GOT3 (cell line): ENCODE results near the gene LHFPL4.
"Not testable (repeated sequence)": the region's sequence is repeated elsewhere in the genome, so short reads cannot be mapped to it uniquely, and the experiment has no call there.

ENCODE experiments used
- DNase-seq: peaks from one replicate; lab custom pipeline; 2025; ENCODE audit warnings: mixed read lengths; lab: John Stamatoyannopoulos, UW

The LHFPL4 gene

DNA sequence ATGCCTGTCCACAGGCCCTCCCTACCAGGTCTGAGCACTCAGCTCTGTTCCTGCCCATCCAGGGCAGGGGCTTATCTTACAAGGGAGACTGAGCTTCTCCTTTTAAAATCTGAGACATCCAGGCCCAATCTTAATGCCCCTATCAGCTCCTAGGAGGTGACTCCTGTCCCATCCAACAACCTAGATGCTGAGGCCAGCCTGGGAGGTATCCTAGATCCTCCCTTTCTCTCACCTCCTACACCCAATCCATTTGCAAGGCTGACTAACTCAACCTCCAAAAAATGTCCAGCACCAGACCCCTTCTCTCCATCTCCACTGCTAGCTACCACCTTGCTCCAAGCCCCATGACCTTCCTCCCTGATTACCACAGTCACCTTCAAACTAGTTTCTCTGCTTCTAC lies 17.4 kb downstream of the LHFPL4 start:
- no peak for DNase-seq

DNA sequence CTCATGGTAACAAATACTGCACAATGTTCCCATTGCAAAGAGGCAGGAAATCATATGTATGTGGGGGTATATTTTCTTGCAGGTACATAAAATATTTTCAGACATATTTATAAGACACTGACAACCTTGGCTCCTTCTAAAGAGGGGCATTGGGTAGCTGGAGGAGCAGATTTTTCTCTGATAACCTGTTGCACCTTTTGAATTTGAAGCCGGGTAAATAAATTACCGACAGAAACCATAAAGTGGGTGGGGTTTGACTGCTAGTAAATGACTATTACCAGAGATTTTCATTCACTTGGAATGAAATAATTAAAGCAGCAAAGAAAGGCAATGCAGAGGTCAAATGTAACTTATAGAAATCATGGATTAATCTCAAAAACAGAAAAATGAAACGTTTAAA lies 19.2 kb downstream of the LHFPL4 start:
- DNase-seq = no peak

DNA sequence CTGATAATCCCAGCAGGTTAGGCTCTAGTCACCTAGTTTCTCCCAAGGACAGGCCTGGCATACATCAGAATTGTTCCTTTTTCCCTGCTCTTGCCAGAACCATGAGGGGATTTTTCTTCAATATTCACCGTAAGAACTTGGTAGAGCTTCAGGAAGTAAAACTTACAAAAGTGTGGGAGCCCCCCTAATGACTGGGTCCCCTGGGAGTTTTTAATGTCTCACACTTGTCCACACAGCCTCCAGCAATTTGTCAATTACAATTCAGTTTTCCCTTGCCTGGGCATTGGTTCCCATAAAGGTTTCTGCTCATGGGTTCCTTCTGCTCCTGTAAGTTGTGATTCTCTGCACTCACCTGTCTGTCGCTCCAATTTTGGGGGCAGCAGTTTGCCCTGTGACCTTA lies 28.5 kb downstream of the LHFPL4 start:
- DNase-seq = no peak

DNA sequence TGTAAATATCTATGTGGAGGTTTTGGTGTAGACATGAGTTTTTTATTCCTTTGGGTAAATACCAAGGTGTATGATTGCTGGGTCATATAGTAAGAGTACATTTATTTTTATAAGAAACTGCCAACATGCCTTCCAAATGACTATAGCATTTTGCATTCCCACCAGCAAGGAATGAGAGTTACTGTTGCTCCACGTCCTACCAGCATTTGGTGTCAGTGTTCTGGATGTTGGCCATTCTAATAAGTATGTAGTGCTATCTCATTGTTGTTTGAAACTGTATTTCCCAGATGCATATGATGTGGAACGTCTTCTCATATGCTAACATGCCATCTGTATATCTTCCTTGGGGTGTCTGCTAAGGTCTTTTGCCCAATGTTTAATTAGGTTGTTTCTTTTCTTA lies 38.7 kb downstream of the LHFPL4 start:
- DNase-seq = no peak

DNA sequence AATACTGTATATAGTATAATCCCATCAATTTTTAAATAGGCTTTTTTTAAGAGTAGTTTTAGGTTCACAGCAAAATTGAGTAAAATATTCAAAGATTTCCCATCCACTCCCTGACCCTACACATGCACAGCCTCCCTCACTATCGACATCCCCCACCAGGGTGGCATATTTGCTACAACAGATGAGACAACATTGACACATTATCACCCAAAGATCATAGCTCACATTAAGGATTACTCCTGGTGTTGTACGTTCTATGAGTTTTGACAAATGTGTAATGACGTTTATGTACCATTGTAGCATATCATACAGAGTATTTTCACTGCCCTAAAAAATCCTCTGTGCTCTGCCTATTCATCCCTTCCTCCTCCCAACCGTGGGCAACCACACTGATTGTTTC lies 39.3 kb downstream of the LHFPL4 start:
- DNase-seq = no peak

DNA sequence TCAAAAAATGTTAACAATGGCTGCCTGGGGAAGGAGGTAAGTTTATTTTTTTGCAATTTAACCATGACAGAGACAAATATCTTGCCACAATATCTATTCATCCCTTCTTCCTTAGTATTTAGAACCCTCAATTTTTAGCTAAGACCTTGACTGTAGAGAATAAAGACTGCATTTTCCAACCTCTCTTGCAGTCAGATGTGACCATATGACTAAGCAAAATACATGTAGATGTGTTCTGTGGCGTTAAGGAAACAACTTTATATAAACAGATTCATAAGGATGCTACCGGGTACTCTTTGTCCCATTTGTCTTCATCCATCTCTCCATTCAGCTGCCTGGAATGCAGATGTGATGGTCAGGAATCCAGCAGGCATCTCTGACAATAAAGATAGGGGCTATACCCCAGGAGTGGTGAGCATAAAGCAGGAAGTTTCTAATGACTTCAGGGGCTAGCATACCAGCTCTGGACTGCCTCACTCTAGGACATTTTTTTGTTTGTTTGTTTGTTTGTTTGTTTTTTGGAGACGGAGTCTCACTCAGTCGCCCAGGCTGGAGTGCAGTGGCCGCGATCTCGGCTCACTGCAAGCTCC lies 41.1 kb downstream of the LHFPL4 start:
- DNase-seq = no peak

DNA sequence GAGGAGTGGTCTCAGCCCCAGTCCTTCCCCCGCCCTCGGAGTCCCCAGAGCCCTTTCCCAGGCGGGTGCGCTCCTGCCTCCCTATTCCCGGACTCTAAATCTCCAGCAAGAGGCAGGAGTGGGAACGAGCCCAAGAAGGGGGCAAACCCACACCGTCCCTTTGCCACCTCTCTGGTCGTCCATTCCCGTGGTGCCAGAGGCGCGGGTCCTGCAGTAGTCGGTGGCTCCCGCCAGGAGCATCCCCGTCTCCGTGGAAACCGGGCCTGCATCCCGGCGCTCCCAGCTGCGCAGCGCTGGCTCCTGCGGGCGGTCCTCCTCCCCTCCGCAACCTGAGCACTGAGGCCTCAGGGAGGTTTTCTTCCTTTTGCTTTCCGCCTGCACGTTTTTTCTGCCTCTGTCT lies 44.8 kb downstream of the LHFPL4 start:
- no peak for DNase-seq

DNA sequence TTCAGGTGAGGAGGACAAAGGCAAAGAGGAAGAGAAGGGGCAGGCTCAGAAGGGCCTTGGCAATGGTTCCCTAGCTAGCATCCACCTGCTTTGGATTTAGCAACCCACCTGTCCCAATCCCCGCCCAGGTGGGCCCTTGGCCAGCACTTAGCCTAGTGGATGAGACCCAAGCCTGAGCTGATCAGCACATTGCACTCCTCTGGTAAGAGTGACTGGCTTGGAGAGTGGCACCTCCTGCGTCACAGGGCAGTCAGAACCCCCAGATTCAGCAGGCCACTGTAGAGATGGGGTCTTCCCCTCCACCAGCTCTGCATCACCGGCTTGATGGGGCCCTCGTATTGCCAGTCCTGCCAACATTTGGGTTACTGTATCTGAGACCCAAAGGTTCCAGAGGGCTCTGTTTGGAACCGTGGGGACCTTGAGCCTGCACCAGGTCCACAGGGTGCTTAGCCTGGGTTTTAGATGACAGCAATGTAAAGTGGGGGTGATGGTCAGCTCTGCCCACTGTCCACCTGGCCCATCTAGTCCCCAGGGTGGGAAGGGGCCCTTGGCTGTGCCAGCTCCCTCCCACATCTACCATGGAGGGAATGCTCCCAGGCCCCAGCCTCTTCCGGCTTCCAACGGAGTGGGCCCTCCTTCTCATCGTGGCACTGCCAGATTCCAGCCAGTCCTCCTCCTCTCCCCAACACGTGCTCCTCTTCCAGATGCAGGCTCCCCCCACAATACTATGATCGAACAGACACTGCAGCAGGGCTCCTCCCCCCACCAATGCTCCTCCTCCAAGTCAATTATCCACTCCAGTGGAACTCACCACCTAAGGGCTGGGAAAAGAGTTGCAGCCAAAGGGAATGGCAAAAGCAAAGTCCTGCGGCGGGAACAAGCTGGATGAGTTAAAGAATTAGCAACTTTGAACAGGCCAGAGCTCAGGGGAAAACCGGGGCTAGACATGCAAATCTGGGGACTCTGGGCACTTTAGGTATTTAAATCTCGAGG lies 45.7 kb downstream of the LHFPL4 start:
- no peak for DNase-seq

DNA sequence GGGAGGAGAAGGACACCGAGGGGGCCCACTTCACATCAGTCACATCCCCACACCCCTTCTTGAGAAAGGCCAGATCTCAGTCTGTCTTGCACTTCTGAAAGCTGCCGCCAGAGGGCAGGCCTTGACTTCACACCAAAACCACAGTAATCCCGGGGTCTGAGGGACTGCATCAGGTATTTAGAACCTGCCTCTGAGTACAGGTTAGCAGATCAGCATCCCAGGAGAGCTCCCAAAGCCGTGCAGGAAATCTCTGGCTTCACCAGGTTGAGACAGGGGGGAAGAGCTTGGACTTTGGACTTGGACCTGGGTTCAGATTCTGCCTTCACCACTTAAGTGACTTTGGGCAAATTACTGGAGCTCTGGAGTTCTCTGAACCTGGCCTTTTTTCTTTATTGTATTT lies 50.3 kb downstream of the LHFPL4 start:
- no peak for DNase-seq

DNA sequence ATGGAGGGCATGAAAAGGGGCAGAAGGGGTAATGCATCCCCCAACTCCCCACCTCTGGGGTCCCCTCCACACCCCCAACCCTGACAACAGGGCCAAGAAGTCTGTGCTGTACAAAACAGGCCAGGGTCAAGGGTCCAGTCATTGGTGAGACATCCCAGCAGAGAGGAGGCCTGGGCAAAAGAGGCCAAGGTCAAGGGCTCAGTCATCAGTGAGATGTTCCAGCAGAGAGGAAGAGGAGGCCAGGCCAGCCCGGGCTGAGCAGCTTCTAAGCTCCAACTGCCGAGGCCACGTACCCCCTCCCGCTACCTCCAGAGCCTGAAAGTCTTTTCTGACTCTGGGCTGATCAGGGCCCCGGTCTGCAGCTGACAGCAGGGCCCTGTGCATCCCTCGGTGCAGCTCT lies 52.4 kb downstream of the LHFPL4 start:
- no peak for DNase-seq

DNA sequence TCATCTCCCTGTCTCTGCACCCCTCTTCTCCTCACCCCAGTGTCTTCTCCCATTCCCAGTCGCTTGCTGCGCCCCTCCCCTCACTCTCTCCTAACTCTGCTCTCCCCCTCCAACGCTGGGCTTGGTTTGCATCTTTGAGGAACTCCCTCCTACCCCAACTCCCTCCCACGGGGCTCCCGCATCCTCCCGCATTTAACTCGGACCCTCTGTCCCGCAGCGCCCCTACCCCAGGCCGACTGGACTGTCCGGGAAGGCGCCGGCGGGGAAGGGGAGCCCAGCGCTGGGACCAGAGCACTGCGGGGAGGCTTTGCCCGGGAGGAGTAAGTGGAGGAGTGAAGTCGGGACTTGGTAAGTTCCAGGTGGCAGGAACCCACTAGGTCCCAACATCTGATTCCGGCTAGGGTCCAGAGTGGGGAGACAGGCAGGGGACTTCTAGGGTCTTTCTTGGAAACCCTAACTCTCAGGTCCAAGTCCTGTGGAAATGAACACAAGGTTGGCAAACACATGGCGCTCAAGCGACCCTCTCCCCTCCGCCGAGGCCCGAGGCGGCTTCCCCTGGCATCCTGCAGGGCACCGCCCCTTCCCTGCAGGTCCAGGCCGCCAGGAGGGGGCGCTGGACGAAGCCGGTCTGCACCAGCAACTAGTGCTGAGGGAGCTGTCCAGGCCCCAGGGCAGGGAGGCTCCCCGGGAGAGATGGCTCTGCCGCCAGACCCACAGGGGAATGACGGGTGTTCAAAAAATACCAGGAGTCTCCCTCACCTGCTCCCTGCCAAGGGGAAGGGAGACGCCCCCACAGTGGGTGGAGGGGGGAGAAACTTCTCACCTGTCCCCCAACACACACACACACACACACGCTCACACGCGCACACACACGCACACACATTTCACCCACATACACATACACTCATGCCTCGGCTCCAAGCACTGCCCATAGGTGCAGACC lies 53.2 kb downstream of the LHFPL4 start:
- no peak for DNase-seq

DNA sequence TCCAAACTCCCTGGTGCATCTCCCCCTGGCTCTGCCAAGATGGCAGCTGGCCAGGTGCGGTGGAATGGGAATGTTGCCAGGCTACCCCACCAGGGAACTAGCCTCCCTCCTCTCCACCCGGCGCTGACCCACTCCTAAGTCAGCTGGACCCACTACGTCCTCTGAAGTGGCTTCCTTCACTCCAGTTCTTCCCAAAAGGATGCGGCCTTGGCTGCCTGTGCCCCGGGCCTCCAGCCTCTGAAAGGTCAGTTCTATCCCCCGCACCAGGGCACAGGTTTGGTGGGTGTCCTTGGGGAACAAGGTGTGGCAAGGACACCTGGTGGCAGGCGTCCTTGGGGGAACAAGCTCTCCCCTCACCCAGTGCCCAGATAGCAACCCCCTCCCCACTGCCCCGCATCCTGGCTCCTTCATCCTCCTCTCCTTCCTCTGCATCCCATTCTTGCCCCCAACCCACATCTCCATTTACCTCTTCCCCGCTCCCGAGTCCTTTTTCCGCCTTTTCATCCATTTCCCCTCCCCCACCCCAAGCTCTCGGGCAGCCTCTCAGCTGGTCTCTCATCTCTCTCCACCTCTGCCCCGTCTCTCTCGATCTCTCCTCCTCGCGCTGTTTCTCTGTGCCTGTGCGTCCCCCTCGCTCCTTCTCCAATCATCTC lies 54.0 kb downstream of the LHFPL4 start:
- no peak for DNase-seq

DNA sequence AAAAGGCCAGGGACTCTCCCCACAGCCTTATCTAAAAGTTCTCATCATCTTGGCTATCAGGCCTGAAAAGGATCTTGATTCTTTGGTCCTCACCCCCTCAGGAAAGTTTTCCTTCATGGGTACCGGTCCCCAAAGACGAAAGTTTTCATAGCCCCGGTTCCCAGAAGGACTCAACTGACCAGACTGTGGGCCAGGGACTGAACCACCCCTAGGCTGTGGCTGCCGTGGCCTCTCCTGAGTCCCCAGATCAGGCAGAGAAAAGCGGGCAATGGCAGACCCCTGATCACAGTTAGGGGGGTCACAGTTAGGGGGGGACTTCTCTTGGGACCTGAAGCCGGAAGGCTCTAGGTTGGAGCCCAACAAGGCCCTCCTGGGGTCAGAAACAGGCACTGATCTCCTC lies 54.8 kb downstream of the LHFPL4 start:
- no peak for DNase-seq

DNA sequence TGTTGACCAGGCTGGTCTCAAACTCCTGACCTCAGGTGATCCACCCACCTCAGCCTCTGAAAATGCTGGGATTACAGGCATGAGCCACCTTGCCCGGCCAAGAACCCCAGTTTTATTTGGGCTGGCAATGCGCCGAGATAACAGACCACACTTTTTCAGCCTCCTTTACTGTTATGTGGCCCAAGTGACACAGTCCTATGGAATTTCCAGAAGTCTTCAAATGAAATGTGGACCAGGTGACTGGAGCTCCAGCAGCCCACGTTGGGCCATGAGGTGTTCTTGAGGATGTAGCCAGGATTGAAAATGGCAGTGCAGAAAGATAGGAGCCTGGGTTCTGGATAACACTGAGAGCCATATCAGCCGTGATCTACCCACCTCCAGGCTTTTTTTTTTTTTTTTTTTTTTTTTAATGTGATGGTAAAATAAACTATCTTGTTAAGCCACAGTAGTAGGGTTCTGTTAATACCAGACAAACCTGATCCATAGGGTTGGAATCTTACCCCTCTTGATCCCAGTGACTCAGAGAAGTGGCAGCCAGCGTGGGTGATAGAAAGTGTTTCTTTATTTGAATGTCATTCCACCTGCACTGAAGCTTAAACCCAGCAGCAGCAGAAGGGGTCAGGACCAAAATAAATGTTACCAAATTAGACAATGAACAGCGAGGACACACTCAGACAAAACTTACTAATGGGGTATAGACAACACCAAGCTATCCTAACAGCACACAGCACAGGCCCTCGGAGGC lies 55.6 kb downstream of the LHFPL4 start:
- no peak for DNase-seq

DNA sequence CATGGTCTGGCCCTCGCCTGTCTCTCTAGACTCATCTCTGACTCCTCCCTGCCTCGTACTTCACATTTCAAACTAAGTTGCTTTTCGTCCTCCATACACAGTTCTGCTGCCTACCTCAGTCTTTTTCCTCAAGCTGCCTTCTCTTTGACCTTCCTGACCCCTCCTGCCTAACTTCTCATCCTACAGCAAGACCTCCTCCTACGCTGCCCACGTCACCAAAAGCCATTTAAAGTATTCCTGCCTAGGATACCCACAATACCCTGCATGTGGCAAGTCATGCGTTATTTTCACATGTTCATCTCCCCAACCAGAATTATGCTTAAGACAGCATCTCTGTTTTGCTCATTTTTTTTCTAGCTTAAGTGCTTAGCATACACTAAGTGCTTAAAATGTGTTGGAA lies 56.7 kb downstream of the LHFPL4 start:
- DNase-seq = no peak

DNA sequence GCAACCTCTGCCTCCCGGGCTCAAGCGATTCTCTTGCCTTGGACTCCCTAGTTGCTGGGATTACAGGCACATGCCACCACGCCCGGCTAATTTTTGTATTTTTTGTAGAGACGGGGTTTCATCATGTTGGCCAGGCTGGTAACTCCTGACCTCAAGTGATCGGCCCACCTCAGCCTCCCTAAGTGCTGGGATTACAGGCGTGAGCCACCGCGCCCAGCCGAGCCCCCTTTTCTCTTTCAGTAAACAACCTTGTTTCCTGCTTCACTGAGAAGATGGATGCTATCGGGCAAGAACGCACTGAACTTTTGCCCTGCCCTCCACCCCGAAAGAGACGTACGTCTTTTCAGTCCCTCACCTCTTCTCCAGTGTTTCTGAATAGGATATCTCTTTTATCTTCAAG lies 59.6 kb downstream of the LHFPL4 start:
- not testable (repeated sequence) for DNase-seq

DNA sequence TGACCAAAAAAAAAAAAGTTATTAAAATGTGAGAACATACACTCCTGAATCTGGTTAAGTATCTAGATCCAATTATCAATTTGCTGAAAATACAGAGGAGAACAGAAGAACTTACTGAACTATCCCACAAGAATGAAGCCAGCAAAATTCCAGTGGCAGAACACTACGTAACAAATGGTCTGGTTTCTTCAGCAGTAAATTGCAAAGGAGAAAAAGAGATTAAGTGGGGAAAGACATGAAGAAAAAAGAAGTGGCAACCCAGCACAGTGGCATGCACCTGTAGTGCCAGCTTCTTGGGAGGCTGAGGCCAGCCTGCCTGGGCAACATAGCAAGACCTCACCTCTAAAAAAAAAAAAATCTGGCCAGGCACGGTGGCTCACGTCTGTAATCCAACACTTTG lies 62.1 kb downstream of the LHFPL4 start:
- no peak for DNase-seq

DNA sequence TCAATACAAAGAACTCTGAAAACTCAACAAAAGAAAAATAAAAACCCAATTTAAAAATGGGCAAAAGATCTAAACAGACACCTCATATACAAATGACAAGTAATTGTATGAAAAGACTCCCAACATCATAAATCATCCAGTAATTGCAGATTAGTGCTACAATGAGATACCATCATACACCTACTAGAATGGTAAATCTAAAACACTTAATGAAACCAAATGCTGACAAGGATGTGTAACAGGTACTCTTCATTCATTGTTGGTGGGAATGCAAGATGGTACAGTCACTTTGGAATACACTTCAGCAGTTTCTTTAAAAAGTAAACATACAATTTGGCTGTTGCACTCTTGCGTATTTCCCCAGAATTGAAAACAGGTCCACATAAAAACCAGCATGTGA lies 68.4 kb downstream of the LHFPL4 start:
- DNase-seq = no peak

DNA sequence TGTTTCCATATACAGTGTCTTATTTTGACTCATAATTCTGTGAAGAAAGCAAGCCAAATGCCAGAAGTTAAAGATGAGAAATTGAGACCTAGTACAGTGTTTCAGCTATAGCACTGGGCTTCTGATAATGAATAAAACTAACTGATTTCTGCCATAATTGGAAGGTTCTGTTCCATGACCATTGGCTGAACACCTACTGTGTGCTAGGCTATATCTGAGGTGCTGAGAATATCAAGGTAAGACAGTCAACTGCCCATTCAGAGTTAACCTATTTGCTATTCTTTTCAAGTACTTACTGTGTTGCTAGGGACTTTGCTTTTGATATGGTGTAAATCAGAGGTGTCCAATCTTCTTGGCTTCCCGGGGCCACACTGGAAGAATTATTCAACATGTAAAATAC lies 73.4 kb downstream of the LHFPL4 start:
- no peak for DNase-seq

DNA sequence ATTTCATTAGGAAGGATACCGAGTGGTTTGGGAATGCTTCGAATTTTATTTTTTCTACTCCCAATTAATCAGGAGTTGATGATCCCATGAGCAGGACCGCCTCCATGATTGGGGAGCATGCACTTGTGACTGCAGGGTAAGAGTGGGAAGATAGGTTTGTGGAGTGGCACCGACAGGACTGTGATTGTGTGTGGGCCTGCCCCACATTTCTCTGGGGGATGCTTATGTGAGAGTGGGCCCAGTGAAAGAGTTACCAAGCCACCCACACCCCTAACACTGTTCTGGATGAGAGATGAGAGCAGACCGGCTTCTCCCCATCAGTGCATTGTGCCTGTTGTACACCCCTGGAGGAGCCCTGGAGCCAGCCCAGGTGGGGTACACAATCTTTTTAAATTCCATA lies 76.7 kb downstream of the LHFPL4 start:
- no peak for DNase-seq

DNA sequence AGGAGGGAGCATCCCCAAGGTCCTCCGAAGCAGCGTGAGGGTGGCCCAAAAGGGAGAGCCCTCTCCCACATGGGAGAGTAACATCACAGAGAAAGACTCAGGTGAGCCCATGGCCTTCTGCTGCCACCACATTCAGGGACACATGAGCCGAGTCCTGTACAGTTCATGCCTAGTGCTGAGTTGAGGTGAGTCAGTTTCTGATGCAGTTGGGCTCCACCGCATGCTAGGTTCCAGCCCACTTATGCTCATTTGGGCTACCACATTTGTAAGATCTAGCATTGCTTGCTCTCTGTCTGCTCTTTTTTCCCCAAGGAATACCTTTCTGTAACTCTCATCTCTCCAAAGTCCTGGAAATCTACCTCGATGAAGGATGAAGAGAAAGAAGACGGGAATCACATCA lies 79.1 kb downstream of the LHFPL4 start:
- DNase-seq = no peak
